Measurements from ENCODE around the gene AP3D1. TPM values are rescaled to one million over a fixed set of nuclear protein-coding genes. Genes with fewer than 3 reads are reported as not detected.

AP3D1 gene
- total RNA-seq, 1 donor from 2014 or later = 162 TPM

DNA sequence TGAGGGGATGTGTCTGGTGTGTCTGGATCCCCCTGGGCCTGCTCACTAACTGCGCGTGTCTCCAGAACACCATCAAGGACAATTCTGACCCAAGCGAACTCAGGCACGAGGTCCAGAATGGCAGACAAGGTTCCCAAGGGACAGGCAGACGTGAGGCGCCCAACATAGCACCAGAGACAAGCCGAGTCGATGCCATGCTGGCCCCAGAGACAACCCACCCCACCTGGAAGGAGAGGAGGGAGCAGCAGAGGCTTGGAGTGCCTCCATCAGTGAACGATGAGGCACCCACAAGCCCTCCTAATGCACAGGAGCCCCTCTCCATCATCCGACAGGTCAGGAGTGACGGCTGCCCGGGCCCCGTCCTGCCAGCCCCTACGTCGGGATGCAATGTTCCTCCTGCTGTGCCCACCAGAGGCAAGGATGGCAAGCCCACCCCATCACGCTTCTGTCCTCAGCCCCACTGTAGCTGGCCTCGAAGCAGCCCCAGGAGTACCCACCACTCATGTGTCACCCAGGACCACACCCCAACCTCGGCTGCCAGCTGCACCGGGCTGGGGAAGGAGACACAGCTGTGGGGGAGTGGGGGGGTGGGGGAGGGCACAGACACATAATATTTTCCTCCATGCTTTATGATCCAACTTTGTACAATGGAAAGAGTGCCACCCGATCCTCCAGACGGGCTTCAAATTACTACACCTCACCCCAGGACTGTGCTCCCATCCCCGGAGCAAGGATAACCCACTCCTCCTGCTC, 11.8 kb downstream of the AP3D1 start:
- Histone ChIP-seq H3K27ac (ENCODE audit: low read depth, low read length) (no peak overlapping the region), H3K9me3 (ENCODE audit: insufficient read depth, low read depth, low read length) (no peaks in the 10 kb centered on the region), H3K27me3 (ENCODE audit: insufficient read depth, low read length) (no peaks in the 10 kb centered on the region), H2AFZ (ENCODE audit: low read depth, low read length) (no peak overlapping the region), H3K36me3 (ENCODE audit: insufficient read depth, low read length) (peaks cover 11% of the 10 kb centered on the region), H3K4me3 (ENCODE audit: insufficient read depth, low read depth, low read length) (no peak overlapping the region), H4K20me1 (ENCODE audit: insufficient read depth, low read length) (peaks cover 91% of the 10 kb centered on the region), H3K4me1 (ENCODE audit: insufficient read depth, low read length) (no peaks in the 10 kb centered on the region), H3K79me2 (ENCODE audit: insufficient read depth, low read length) (peaks cover 86% of the 10 kb centered on the region), H3K4me2 (ENCODE audit: low read length) (no peak overlapping the region), H3K9ac (ENCODE audit: low read length) (no peak overlapping the region)
- TF ChIP-seq EZH2 (IDR thresholded peaks at IDR 0.05; ENCODE audit: insufficient read depth, low read length) (no peak), CTCF (IDR thresholded peaks at IDR 0.05; ENCODE audit: insufficient read depth, low read depth, low read length) (no peak)
- DNase-seq (ENCODE audit: low read depth) (no peak), FAIRE-seq (no peak)
- Mint-ChIP-seq H3K36me3 (ENCODE audit: low read depth, unreplicated experiment) (peaks cover 6% of the 10 kb centered on the region), H3K27me3 (ENCODE audit: low read depth, unreplicated experiment) (no peaks in the 10 kb centered on the region), H3K27ac (ENCODE audit: unreplicated experiment) (no peak overlapping the region), H3K4me1 (ENCODE audit: low read depth, unreplicated experiment) (no peaks in the 10 kb centered on the region), H3K9me3 (ENCODE audit: unreplicated experiment) (no peaks in the 10 kb centered on the region), H3K4me3 (ENCODE audit: unreplicated experiment) (no peak overlapping the region)

GRCh38 chr19:2138061-2138728, 13.2 kb downstream of the AP3D1 start:
- Histone ChIP-seq H3K9me3 (ENCODE audit: insufficient read depth, low read depth, low read length) (no peaks in the 10 kb centered on the region), H2AFZ (ENCODE audit: low read depth, low read length) (no peak overlapping the region), H3K4me2 (ENCODE audit: low read length) (no peak overlapping the region), H3K27me3 (ENCODE audit: insufficient read depth, low read length) (no peaks in the 10 kb centered on the region), H4K20me1 (ENCODE audit: insufficient read depth, low read length) (peaks cover 83% of the 10 kb centered on the region), H3K9ac (ENCODE audit: low read length) (no peak overlapping the region), H3K27ac (ENCODE audit: low read depth, low read length) (no peak overlapping the region), H3K79me2 (ENCODE audit: insufficient read depth, low read length) (peaks cover 77% of the 10 kb centered on the region), H3K4me3 (ENCODE audit: insufficient read depth, low read depth, low read length) (no peak overlapping the region), H3K36me3 (ENCODE audit: insufficient read depth, low read length) (peaks cover 12% of the 10 kb centered on the region), H3K4me1 (ENCODE audit: insufficient read depth, low read length) (no peaks in the 10 kb centered on the region)
- no peaks in the 10 kb centered on the region for H3K27me3 Mint-ChIP-seq (ENCODE audit: low read depth, unreplicated experiment)
- no peak overlapping the region for H3K27ac Mint-ChIP-seq (ENCODE audit: unreplicated experiment)
- H3K4me1 Mint-ChIP-seq (ENCODE audit: low read depth, unreplicated experiment) = no peaks in the 10 kb centered on the region
- FAIRE-seq (no peak), DNase-seq (ENCODE audit: low read depth) (no peak)
- H3K9me3 Mint-ChIP-seq (ENCODE audit: unreplicated experiment) = no peaks in the 10 kb centered on the region
- no peak for TF ChIP-seq CTCF (IDR thresholded peaks at IDR 0.05; ENCODE audit: insufficient read depth, low read depth, low read length)
- TF ChIP-seq EZH2 (IDR thresholded peaks at IDR 0.05; ENCODE audit: insufficient read depth, low read length) = no peak
- H3K4me3 Mint-ChIP-seq (ENCODE audit: unreplicated experiment) = no peak overlapping the region
- peaks cover 5% of the 10 kb centered on the region for H3K36me3 Mint-ChIP-seq (ENCODE audit: low read depth, unreplicated experiment)

- Histone ChIP-seq H3K9ac (ENCODE audit: low read length) (no peak overlapping the region), H3K27me3 (ENCODE audit: insufficient read depth, low read length) (no peaks in the 10 kb centered on the region), H3K4me1 (ENCODE audit: insufficient read depth, low read length) (no peaks in the 10 kb centered on the region), H3K79me2 (ENCODE audit: insufficient read depth, low read length) (peaks cover 78% of the 10 kb centered on the region), H3K27ac (ENCODE audit: low read depth, low read length) (no peak overlapping the region), H4K20me1 (ENCODE audit: insufficient read depth, low read length) (peaks cover 84% of the 10 kb centered on the region), H3K4me3 (ENCODE audit: insufficient read depth, low read depth, low read length) (no peak overlapping the region), H2AFZ (ENCODE audit: low read depth, low read length) (no peak overlapping the region), H3K9me3 (ENCODE audit: insufficient read depth, low read depth, low read length) (no peaks in the 10 kb centered on the region), H3K36me3 (ENCODE audit: insufficient read depth, low read length) (peaks cover 21% of the 10 kb centered on the region), H3K4me2 (ENCODE audit: low read length) (no peak overlapping the region)
- Mint-ChIP-seq H3K36me3 (ENCODE audit: low read depth, unreplicated experiment) (peaks cover 10% of the 10 kb centered on the region), H3K27ac (ENCODE audit: unreplicated experiment) (no peak overlapping the region), H3K9me3 (ENCODE audit: unreplicated experiment) (no peaks in the 10 kb centered on the region), H3K27me3 (ENCODE audit: low read depth, unreplicated experiment) (no peaks in the 10 kb centered on the region), H3K4me3 (ENCODE audit: unreplicated experiment) (no peak overlapping the region), H3K4me1 (ENCODE audit: low read depth, unreplicated experiment) (no peaks in the 10 kb centered on the region)
- DNase-seq (ENCODE audit: low read depth) (no peak), FAIRE-seq (no peak)
- TF ChIP-seq EZH2 (IDR thresholded peaks at IDR 0.05; ENCODE audit: insufficient read depth, low read length) = no peak
- TF ChIP-seq CTCF (IDR thresholded peaks at IDR 0.05; ENCODE audit: insufficient read depth, low read depth, low read length) = no peak
Measured at GRCh38 chr19:2136796-2137195, 14.6 kb downstream of the AP3D1 start.

Measured in astrocyte (in vitro differentiated cells and primary cell).